Muscle of arm (tissue), 12 donors: ENCODE data around the gene STK32C. TPM values are rescaled to one million over a fixed set of nuclear protein-coding genes. Genes with fewer than 3 reads are reported as not detected.

ENCODE experiments used
- DNase-seq: peaks from one replicate; pipeline ENCODE4 v3.0.0-alpha.2; 2013
- polyA plus RNA-seq, 12 donors: library from polyadenylated mRNA; unstranded; fragments of 120-200 nt; gene quantifications; one replicate each; pipeline ENCODE4 v1.2.1, GENCODE V29; 2013; ENCODE audit not compliant: insufficient read length in 12 of 12

Gene STK32C
- polyA plus RNA-seq, 12 donors = 8.1 to 12.1 (median 9.5) TPM; not detected in 2

GRCh38 chr10:132249824-132250375 lies 57.9 kb downstream of the STK32C start:
- DNase-seq = no peak

DNA sequence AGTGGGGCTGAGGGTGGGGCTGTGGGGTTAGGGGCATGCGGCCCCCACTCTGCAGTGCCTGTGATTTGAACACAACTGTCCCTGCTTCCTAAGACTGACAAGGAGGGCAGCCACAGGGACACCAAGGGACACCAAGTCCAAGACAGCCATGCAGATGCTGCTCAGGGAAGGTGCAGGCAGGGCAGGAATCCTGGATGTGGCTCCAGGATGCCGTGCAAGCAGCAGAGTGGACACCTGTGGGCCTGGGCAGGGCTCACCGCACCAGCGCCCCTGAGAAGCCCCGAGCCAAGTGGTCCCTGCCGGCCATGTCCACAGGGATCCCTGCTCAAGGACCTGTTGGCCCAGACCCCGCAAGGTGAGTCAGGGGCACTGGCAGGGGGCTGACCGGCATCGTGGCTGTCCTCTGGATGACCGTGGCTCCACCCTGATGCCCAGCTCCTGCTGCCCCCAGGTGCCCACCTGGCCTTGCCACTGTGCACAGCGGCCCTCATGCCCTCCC lies 58.5 kb downstream of the STK32C start:
- DNase-seq = no peak

- no peak for DNase-seq
These were observed 59.1 kb downstream of the STK32C start for GRCh38 chr10:132248455-132249225.

- DNase-seq = no peak
These were observed 59.8 kb downstream of the STK32C start for GRCh38 chr10:132247943-132248342.

DNA sequence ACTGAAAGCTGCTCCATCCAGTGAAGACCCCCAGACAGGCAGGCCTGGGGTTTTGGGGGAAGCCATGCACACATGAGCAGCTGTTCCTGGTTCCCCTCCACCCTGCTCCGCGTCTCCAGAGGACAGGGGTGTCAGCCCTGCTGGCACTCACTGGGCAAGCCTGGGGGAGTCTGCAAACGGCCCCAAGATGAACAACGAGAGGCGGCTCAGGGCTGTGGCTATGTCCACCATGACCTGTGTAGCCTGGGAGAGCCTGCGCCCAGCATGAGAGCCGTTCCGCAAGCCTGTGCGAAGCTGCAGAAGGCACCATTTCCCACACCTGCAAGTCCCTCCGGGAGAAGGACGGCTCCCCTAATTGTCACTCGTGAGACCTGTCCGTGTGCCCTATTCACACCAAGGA lies 61.5 kb downstream of the STK32C start:
- no peak for DNase-seq

DNA sequence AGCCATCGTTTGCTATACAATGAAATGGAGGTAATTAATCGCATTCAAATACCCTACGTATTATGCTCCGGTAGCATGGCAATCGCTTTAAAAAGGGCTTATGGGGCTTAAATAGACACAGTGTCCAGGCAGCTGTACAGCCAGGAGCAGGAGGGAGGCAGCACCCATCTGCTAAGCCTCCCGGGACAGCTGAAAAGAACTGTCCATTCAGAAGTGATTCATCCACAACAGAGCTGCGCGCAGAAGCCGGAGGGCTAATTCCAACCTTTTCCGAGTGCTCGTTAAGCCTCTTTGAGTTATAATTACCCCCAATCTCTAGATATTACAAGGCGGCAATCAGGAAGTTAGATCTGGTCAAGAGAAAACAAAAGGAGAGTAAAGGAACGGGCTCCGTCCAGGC lies 62.7 kb downstream of the STK32C start:
- DNase-seq = no peak

- no peak for DNase-seq
These were observed 64.1 kb downstream of the STK32C start for GRCh38 chr10:132243626-132244025.

DNA sequence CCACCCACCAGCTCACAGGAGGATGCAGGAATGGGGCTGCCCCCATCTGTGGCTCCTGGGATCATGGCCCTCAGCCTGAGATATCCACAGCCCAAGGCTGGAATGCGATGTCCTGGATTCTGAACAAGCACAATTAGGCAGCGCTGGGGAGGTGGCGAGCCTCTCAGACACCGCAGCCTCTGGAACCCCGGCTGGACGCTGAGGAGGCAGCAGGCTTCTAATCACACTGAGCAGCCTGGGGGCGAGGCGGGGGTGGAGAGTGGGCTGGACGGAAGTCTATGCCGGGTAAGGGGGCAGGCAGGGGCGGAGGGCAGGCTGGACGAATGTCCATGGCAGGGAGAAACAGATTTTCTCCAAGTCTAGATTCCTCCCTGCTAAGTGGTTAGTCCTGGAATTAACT lies 64.6 kb downstream of the STK32C start:
- DNase-seq = no peak

DNA sequence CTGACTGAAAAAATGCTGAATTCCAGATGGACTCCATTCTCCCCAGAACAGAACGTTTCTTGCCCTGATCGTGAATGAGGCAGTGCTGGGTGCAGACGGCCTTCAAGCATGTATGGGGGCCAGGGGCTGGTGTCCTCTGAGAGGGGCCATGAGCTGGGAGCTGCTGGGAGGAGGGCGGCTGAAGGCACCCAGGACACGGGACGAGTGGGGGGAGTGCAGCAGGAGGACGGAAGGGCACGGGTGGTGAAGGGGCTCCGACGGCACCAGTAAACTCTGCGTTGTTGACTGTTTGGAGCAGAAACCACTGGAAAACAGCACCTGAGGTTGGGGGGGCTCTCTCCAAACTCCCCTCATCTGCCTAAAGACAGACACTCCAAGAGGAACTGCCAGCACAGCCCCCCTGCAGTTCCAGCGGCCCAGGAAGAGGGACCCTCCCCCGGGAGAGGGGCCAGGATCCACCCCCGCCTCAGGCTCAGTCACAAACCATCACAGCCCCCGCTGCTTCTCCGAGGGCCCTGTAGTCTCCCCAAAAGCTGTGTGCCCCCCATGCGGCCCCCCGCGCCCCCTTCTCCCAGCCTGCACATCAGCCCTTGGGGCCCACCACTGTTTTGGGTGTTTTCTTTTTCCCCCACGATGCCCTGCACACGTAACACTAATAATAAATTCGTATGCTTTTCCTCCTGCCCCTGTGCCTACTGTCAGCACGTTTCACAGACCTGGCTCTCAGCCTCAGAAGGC lies 65.5 kb downstream of the STK32C start:
- DNase-seq = no peak

DNA sequence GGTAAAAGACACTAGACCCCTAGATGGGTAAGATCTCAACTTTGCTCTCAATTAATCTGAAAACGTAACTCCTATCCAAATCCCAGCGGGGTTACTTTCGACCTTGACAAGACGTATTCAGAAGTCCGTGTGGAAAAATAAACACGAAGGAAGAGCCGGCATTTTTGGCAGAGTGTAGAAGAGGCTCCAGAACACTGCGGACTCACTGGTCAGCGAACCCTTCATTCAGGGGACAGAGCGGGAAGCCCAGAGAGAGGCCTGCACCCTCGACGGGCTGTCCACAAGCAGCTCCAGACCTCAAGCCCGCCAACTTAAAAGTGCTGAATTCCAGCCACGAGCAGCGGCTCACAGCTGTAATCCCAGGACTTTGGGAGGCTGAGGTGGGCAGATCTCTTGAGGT lies 66.3 kb downstream of the STK32C start:
- no peak for DNase-seq

GRCh38 chr10:132241086-132241485 lies 66.7 kb downstream of the STK32C start:
- no peak for DNase-seq

DNA sequence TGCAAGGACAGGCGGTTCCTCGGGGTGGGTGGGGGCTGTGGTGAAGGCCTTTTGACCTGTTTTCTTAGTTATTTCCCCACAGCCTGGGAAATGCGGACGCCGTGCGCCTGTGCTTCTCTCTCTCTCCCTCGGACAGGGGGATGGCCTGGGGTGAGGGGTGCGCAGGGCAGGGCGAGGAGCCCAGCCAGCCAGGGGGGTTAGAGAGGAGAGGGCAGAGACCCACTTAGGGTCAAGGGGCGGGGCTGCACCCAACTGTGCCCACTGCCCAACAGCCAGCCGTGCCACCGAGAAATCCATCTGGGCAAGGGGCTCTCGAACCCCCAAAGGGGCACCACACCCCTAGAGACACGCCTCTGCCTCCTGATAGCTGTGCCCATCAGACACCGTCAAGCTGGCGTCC lies 67.2 kb downstream of the STK32C start:
- DNase-seq = no peak

GRCh38 chr10:132240156-132240555 lies 67.6 kb downstream of the STK32C start:
- DNase-seq = no peak

GRCh38 chr10:132239126-132240031 lies 68.4 kb downstream of the STK32C start:
- no peak for DNase-seq

- DNase-seq = no peak
These were observed 69.2 kb downstream of the STK32C start for GRCh38 chr10:132238371-132239125.

DNA sequence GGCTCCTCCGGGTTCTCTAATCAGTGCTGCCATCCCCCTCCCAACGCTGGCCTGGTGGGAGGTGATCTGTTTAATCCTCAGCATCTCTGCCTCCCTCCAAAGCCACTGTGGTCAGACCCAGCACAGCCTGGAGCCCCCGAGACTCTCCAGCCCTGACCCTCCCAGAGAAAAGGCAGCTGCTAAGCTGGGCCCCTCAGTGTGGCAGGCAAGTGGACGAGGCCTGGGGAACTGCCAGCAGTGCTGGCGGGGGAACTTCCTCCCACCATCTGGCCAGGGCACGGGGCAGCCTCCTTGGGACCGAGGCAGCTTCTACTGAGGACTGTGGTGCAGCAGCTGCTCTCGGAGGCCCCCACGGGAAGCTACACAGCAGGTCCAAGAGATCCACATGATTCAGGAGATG lies 69.9 kb downstream of the STK32C start:
- DNase-seq = no peak

DNA sequence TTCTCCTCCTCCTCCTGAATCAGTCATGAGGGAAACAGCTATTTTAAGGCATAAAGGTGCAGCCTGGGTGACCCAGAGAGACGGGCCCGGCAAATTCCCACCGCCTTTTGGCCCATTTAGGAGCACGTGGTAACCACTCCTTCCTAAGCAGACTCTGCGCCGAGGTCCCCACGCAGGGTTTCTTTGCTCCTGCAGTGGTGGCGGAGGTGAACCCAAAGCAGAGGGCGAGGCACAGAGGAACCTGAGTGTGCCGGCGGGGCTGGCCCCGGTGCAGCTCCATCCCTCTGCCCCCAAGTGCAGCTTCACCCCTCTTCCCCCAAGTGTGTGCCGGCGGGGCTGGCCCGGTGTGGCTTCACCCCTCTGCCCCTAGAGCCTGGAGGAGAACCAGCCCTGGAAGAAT lies 70.4 kb downstream of the STK32C start:
- no peak for DNase-seq

DNA sequence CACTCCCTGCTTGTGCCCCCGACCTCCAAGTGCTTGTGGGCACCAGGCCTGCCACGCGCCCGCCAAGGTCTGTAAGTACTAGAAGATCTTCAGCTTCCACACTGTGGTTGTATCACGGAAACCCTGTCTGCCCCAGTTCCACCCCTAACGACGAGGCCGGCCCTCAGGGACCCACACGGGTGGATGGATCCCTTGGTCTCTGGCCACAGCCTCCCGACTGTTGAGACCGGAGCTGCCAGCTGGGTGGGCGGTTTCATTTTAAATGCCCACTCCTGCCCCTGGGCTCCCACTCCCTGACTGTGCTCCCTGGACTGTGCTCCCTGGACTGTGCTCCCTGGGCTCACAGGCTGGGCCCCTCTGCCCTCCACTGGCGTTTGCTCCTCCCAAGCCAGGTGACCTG lies 70.9 kb downstream of the STK32C start:
- no peak for DNase-seq

DNA sequence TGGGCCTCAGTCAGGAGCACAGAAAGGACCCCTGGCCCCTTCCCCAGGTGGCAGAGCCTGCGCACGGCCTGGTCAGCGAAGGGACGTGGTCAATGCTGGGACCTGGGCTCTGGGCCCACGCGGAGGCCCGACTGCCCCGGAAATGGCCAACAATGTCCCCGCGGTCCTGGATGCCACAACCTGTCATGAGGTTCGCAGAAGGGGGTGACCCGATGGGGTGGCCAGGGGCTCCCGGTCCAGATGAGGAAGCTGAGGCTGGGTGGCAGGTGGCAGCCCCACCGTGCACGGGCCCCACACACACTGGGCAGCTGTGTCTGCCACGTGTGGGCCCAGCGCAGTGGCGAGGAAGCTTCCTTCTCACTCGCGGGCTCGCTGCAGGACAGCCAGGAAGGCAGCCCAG lies 71.6 kb downstream of the STK32C start:
- no peak for DNase-seq

DNA sequence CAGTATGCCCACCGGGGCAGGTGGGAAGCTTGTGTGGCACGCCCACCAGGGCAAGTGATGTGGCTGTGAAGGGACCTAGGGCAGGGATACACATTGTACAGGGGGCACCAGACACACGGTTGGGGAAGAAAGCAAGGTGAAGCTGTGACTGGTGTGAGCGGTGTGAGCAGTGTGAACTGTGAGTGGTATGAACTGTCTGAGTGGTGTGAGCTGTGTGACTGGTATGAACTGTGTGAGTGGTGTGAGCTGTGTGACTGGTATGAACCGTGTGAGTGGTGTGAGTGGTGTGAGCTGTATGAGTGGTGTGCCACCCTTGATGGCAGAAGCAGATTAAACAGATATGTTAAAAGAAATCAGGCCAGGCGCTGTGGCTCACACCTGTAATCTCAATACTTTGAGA lies 72.9 kb downstream of the STK32C start:
- no peak for DNase-seq

- no peak for DNase-seq
These were observed 74.2 kb downstream of the STK32C start for GRCh38 chr10:132233501-132234085.
